Forelimb muscle (tissue), 1 donor: Measurements from ENCODE around the gene MOK. TPM values are rescaled to one million over a fixed set of nuclear protein-coding genes. Genes with fewer than 3 reads are reported as not detected.

Experiments used
- DNase-seq: peaks from one replicate; pipeline ENCODE4 v3.0.0-alpha.2; 2013; ENCODE audit warnings: low read depth
- polyA plus RNA-seq: library from polyadenylated mRNA; unstranded; fragments of 120-200 nt; gene quantifications from one replicate; pipeline ENCODE4 v1.2.1, GENCODE V29; 2013; ENCODE audit not compliant: insufficient read length

Gene MOK
- polyA plus RNA-seq, 1 donor: 8.6 TPM

DNA sequence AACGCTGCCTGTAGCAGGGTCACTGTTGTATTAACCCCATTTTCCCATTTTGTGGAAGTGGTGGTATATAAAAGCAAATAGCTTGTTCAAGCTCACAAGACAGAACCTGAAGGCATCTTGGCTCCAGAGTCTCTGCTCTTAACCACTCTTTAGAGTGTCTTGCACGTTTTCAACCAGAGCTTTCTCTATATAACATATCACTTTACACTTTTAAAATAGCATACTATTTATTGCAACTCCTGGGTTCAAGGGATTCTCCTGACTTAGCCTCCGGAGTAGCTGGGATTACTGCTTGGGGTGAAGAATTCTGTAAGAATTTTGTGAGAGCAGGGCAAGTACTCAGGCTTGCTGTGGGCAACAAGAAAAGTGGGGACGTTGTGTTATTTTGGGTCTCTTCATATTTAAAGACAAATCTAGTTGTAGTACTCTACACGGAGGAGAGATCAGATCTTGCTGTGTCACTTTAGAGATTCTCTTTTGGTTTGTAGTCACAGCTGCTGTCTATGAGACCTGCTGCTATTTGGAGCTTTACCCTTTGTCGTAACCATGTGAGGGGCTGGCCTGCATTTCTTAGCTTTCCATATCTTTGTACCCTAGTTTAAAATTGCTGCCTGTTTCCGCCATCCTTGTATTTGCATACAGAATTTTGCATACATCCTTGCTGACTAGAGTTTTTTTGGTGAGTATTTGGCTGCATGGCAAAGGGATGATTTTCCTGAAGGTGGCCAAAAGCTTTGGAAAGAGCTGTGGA is 124.5 kb downstream of the MOK start:
- DNase-seq: no peak

Other genes starting within 250 kb of the MOK start
- gene HSP90AA1, start 218.1 kb downstream of the MOK start, polyA plus RNA-seq: 286 TPM
- 23.2 TPM for gene WDR20, start 165.3 kb downstream of the MOK start, polyA plus RNA-seq
- 11.6 TPM for gene ZNF839, start 14.6 kb upstream of the MOK start, polyA plus RNA-seq
- gene CINP, start 57.7 kb upstream of the MOK start, polyA plus RNA-seq: 31.8 TPM
- 12.1 TPM for gene TECPR2, start 57.8 kb upstream of the MOK start, polyA plus RNA-seq
- gene ANKRD9, start 204.6 kb upstream of the MOK start, polyA plus RNA-seq: 26.4 TPM